ENCODE measurements around the gene NLRP10.

NLRP10 gene

GRCh38 chr11:7983832-7984590, 18.8 kb upstream of the NLRP10 start:
- Histone ChIP-seq H3K36me3 (peaks cover 1% of the 10 kb centered on the region), H3K27me3 (peaks cover 35% of the 10 kb centered on the region), H3K27ac (no peak overlapping the region), H3K4me3 (ENCODE audit: low read depth in 1 of 2, low read length in 1 of 2) (no peak overlapping the region), H3K4me1 (ENCODE audit: control insufficient read depth in 1 of 2, insufficient read depth in 1 of 2, low read depth in 1 of 2, low read length in 1 of 2) (peaks cover 16 to 18% of the 10 kb centered on the region in 2 experiments), H3K9me3 (no peaks in the 10 kb centered on the region)
- TF ChIP-seq CTCF (IDR thresholded peaks at IDR 0.05), result no peak

GRCh38 chr11:7982582-7983119, 17.4 kb upstream of the NLRP10 start:
- no peak overlapping the region for H3K27ac ChIP-seq
- peaks cover 35% of the 10 kb centered on the region for H3K27me3 ChIP-seq
- TF ChIP-seq CTCF (IDR thresholded peaks at IDR 0.05), result no peak
- no peak overlapping the region for H3K4me3 ChIP-seq (ENCODE audit: low read depth in 1 of 2, low read length in 1 of 2)
- H3K36me3 ChIP-seq, result no peaks in the 10 kb centered on the region
- H3K9me3 ChIP-seq, result no peaks in the 10 kb centered on the region
- peaks cover 9 to 10% of the 10 kb centered on the region in 2 experiments for H3K4me1 ChIP-seq (ENCODE audit: control insufficient read depth in 1 of 2, insufficient read depth in 1 of 2, low read depth in 1 of 2, low read length in 1 of 2)

GRCh38 chr11:7981619-7982157, 16.4 kb upstream of the NLRP10 start:
- no peaks in the 10 kb centered on the region for H3K36me3 ChIP-seq
- peaks cover 35% of the 10 kb centered on the region for H3K27me3 ChIP-seq
- H3K4me3 ChIP-seq (ENCODE audit: low read depth in 1 of 2, low read length in 1 of 2), result no peak overlapping the region
- no peak overlapping the region for H3K27ac ChIP-seq
- peaks cover 7 to 8% of the 10 kb centered on the region in 2 experiments for H3K4me1 ChIP-seq (ENCODE audit: control insufficient read depth in 1 of 2, insufficient read depth in 1 of 2, low read depth in 1 of 2, low read length in 1 of 2)
- TF ChIP-seq CTCF (IDR thresholded peaks at IDR 0.05), result no peak
- no peaks in the 10 kb centered on the region for H3K9me3 ChIP-seq

- no peaks in the 10 kb centered on the region for H3K36me3 ChIP-seq
- no peak overlapping the region for H3K4me3 ChIP-seq (ENCODE audit: low read depth in 1 of 2, low read length in 1 of 2)
- H3K27ac ChIP-seq, result no peak overlapping the region
- H3K4me1 ChIP-seq (ENCODE audit: control insufficient read depth in 1 of 2, insufficient read depth in 1 of 2, low read depth in 1 of 2, low read length in 1 of 2), result no peaks in the 10 kb centered on the region
- no peak for TF ChIP-seq CTCF (IDR thresholded peaks at IDR 0.05)
- H3K9me3 ChIP-seq, result no peaks in the 10 kb centered on the region
- H3K27me3 ChIP-seq, result peaks cover 17% of the 10 kb centered on the region
Observed at GRCh38 chr11:7977232-7977917, 12.1 kb upstream of the NLRP10 start.

- TF ChIP-seq CTCF (IDR thresholded peaks at IDR 0.05), result no peak
- no peaks in the 10 kb centered on the region for H3K4me1 ChIP-seq (ENCODE audit: control insufficient read depth in 1 of 2, insufficient read depth in 1 of 2, low read depth in 1 of 2, low read length in 1 of 2)
- no peak overlapping the region for H3K4me3 ChIP-seq (ENCODE audit: low read depth in 1 of 2, low read length in 1 of 2)
- peaks cover 32% of the 10 kb centered on the region for H3K27me3 ChIP-seq
- no peaks in the 10 kb centered on the region for H3K9me3 ChIP-seq
- H3K36me3 ChIP-seq, result no peaks in the 10 kb centered on the region
- H3K27ac ChIP-seq, result no peak overlapping the region
Observed at GRCh38 chr11:7974668-7975067, 9.4 kb upstream of the NLRP10 start.
